ENCODE measurements around the gene EVC2. TPM values are rescaled to one million over a fixed set of nuclear protein-coding genes. Genes with fewer than 3 reads are reported as not detected.

Gene EVC2
- total and polyA plus RNA-seq, 9 of the 15 experiments (the other 6 are each of a cell fraction or from before 2014, with no cell fraction given): 0.03 to 0.55 (median 0.38) TPM; not detected in 1

DNA sequence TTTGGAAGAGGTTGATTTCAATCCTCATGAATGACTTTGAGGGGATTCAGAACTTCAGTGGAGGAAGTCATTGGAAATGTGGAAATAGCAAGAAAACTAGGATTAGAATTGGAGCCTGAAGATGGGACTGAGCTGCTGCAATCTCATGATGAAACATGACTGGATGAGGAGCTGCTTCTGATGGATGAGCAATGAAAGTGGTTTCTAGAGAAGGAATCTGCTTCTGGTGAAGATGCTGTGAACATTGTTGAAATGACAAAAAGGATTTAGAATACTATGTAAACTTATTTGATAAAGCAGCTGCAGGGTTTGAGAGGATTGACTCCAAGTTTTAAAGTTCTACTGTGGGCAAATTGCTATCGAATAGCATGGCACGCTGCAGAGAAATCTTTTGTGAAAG, 29.7 kb upstream of the EVC2 start:
- no peak for ATAC-seq
- no peak for FAIRE-seq
- no peaks in the 10 kb centered on the region for H3K27me3 ChIP-seq (ENCODE audit: control insufficient read depth in 2 of 2, insufficient read depth in 2 of 2, low read length in 2 of 2)
- CTCF ChIA-PET (ENCODE audit: low intra/inter-chr PET ratio): no interaction called here
- no peaks in the 10 kb centered on the region for H3K79me2 ChIP-seq (ENCODE audit: control insufficient read depth, insufficient read depth, low read length)
- POLR2A ChIA-PET: no interaction called here
- intact Hi-C loops (cut with micrococcal nuclease): no loop called here
- no peaks in the 10 kb centered on the region for H3K36me3 ChIP-seq (ENCODE audit: control insufficient read depth, insufficient read depth, low read length)
- H2AFZ ChIP-seq (ENCODE audit: low read depth, low read length): no peak overlapping the region
- in situ Hi-C loops (cut with MboI): no loop called here
- H3K9me1 ChIP-seq (ENCODE audit: control insufficient read depth, insufficient read depth, low read length): no peaks in the 10 kb centered on the region
- H3K27ac ChIP-seq (ENCODE audit: extremely low read depth, low read depth, low read length): no peak overlapping the region
- no peak overlapping the region for H3K4me2 ChIP-seq (ENCODE audit: insufficient read depth, low read length)
- TF ChIP-seq ID3 (CRISPR knock-in tag; IDR thresholded peaks at IDR 0.05): no peak
- TF ChIP-seq ID3 (tag; IDR thresholded peaks at IDR 0.05): no peak
- TF ChIP-seq ZNF551 (CRISPR knock-in tag; IDR thresholded peaks at IDR 0.05): no peak
- TF ChIP-seq YBX1 (IDR thresholded peaks at IDR 0.05): no peak
- no peak for TF ChIP-seq CTCFL (IDR thresholded peaks at IDR 0.05; ENCODE audit: borderline replicate concordance, insufficient read depth, low read depth, low read length, poor library complexity, severe bottlenecking)
- BruUV-seq (replicated peaks): no TSS peak
- no peaks in the 10 kb centered on the region for H3K9me3 ChIP-seq (replicated peaks; ENCODE audit: control insufficient read depth, insufficient read depth, low read depth, low read length)
- H3K9ac ChIP-seq (ENCODE audit: insufficient read depth in 1 of 2, low read depth in 2 of 2, low read length in 2 of 2): no peak overlapping the region
- H3K4me1 ChIP-seq (replicated peaks in 1 of 2; ENCODE audit: control insufficient read depth in 2 of 2, insufficient read depth in 2 of 2, low read length in 2 of 2): no peaks in the 10 kb centered on the region
- no peak for DNase-seq (ENCODE audit: extremely low read depth in 1 of 4, low spot score in 3 of 4)
- 9% methylated on average over 2 of the region's 2 CpGs for WGBS (ENCODE audit: insufficient coverage, low coverage, missing lambda C conversion rate)
- H3K4me3 ChIP-seq: no peak overlapping the region
- no peaks in the 10 kb centered on the region for H4K20me1 ChIP-seq (replicated peaks; ENCODE audit: control insufficient read depth, insufficient read depth, low read length)
